ENCODE data around the gene ZKSCAN1. TPM values are rescaled to one million over a fixed set of nuclear protein-coding genes. Genes with fewer than 3 reads are reported as not detected.

Gene ZKSCAN1
- total RNA-seq, 1 experiment from 2014 or later, result 29.8 TPM

DNA sequence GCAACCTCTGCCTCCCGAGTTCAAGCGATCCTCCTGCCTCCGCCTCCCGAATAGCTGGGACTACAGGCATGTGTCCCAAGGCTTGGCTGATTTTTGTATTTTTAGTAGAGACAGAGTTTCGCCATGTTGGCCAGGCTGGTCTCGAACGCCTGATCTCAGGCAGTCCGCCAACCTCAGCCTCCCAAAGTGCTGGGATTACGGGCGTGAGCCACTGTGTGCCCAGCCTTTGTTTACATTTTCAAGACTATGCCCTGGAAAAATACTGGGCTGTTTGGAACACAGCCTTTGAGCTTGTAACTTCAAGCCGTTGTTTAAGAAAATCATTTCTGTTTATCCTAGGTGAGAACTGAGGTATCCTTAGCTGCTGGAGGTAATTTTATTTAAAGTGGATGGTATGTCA, 1.9 kb downstream of the ZKSCAN1 start:
- Histone ChIP-seq H3K4me1 (ENCODE audit: insufficient read depth, low read length) (no peaks in the 10 kb centered on the region), H3K79me2 (ENCODE audit: insufficient read depth, low read length) (peaks cover 22% of the 10 kb centered on the region), H2BK15ac (ENCODE audit: low read depth, low read length) (no peak overlapping the region), H3K18ac (ENCODE audit: insufficient read length, low read depth, low read length) (no peak overlapping the region), H3K9ac (ENCODE audit: extremely low read depth, insufficient read length, low read length) (no peak overlapping the region), H2AK5ac (ENCODE audit: insufficient read length, low read length) (no peak overlapping the region), H3K56ac (ENCODE audit: insufficient read length, low read depth, low read length) (no peak overlapping the region), H3K23me2 (ENCODE audit: insufficient read length, low read depth, low read length, poor library complexity, severe bottlenecking) (peaks cover 5% of the 10 kb centered on the region), H2BK12ac (ENCODE audit: insufficient read length, low read depth, low read length) (no peak overlapping the region), H4K8ac (replicated peaks; ENCODE audit: insufficient read length, low read depth, low read length) (no peak overlapping the region), H4K5ac (ENCODE audit: insufficient read length, low read depth, low read length) (no peak overlapping the region), H4K91ac (ENCODE audit: insufficient read length, low read depth, low read length) (no peak overlapping the region), H2BK20ac (ENCODE audit: low read depth, low read length, poor library complexity, severe bottlenecking) (no peak overlapping the region), H3K4ac (ENCODE audit: low read depth, low read length) (no peak overlapping the region), H3T11ph (ENCODE audit: low read length) (no peak overlapping the region), H3K14ac (ENCODE audit: insufficient read depth, low read length) (no peak overlapping the region), H2BK5ac (ENCODE audit: insufficient read length, low read length) (no peak overlapping the region), H3K4me2 (ENCODE audit: insufficient read depth, insufficient read length, low read length) (no peak overlapping the region), H2AFZ (ENCODE audit: low read length) (no peak overlapping the region), H3K27me3 (ENCODE audit: insufficient read depth, low read length) (no peaks in the 10 kb centered on the region), H3K9me3 (ENCODE audit: control insufficient read depth, low read depth, low read length) (no peaks in the 10 kb centered on the region), H2BK120ac (ENCODE audit: low read depth, low read length, poor library complexity, severe bottlenecking) (no peak overlapping the region), H3K27ac (ENCODE audit: insufficient read length, low read depth, low read length) (no peak overlapping the region), H3K79me1 (ENCODE audit: insufficient read depth, low read depth, low read length, poor library complexity, severe bottlenecking) (peaks cover 10% of the 10 kb centered on the region), H4K20me1 (ENCODE audit: control insufficient read depth, insufficient read depth, insufficient read length) (no peaks in the 10 kb centered on the region), H3K23ac (ENCODE audit: insufficient read length, low read depth, low read length) (no peak overlapping the region)
- Mint-ChIP-seq H3K27me3 (ENCODE audit: low read depth) (no peaks in the 10 kb centered on the region), H3K36me3 (ENCODE audit: insufficient read depth in 1 of 3, low read depth in 3 of 3) (peaks cover 8 to 22% (median 8%) of the 10 kb centered on the region in 3 experiments; a peak in 5 of 7 replicates), H3K9me3 (no peaks in the 10 kb centered on the region), H3K4me3 (peak overlapping the region; percentile 27 to 56; a peak in 4 of 5 replicates), H3K4me1 (peaks cover 11 to 17% of the 10 kb centered on the region in 2 experiments), H3K27ac (peak overlapping the region in 1 of 3 experiments; percentile 36; a peak in 2 of 7 replicates)
- WGBS (ENCODE audit: extremely low coverage, insufficient read length, low lambda C conversion rate), result no CpG with 5 or more reads among the region's 11 CpGs
- no peak for TF ChIP-seq CTCF (conservative IDR thresholded peaks at IDR 0.05)
- DNase-seq, result no peak

Data from H9 (cell line).